Astrocyte of the spinal cord (primary cell): ENCODE measurements around the gene GPHN.

ENCODE experiments used
- DNase-seq: peaks from one replicate; pipeline ENCODE4 v3.0.0; 2011; ENCODE audit warnings: low read depth, low spot score
- H3K4me3 ChIP-seq: 2 replicates; pipeline ENCODE4 v1.5.1; 2011; ENCODE audit warnings: low read depth, mild to moderate bottlenecking, low read length, moderate library complexity
- CTCF ChIP-seq: IDR thresholded peaks from 2 replicates; pipeline ENCODE4 v1.5.1; 2012; ENCODE audit warnings: low read depth, mild to moderate bottlenecking, low read length, inconsistent platforms
- in situ Hi-C: cut with HindIII; loops from 2 replicates; pipeline ENCODE4 v1.10.0; 2017; ENCODE audit warnings: low sequenced_read_pairs

The GPHN gene

DNA sequence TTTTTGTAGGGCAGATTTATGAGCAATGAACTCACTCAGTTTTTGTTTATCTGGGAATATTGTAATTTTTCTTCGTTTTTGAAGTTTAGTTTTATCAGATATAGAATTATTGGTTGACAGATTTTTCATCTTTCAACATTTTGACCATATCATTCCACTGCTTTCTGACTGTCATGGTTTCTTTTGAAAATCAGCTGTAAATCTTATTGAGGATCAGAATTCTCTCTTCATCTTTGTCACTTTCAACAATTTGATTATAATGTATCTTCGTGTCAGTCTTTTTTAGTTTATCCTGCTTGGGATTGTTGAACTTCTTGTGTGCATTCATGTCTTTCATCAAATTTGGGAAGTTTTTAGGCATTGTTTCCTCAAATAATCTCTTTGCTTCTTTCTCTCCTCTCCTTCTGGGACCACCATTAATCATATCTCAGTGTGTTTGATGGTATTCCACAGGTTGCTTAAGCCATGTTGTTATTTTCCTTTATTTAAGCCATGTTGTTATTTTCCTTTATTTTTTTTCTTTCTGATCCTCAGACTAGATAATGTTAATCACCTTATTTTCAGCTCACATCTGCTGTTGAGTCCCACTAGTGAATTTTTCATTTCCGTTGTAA, 451.6 kb downstream of the GPHN start:
- in situ Hi-C loops = no loop called here
- no peak for DNase-seq
- TF ChIP-seq CTCF = no peak
- no peak overlapping the region for H3K4me3 ChIP-seq

DNA sequence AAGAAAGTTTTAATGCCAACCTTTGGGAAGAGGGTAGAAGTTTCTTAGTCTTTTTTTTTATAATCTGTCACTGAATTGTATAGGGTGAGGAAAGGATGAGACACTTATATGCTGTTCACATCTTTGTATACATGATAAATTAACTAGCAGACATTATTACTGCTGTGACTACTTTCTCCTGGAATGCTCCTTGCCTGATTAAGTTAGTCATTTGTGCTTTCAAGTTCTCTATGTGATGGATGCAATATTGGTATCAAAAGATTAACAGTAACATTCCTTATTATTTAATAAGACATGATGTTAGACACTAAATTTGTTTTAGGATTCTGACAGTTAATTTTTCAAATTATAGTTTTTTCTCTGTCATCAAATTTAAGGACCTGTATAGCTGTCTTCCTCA, 457.9 kb downstream of the GPHN start:
- H3K4me3 ChIP-seq = no peak overlapping the region
- no peak for TF ChIP-seq CTCF
- in situ Hi-C loops = no loop called here
- peak; percentile 1 for DNase-seq

- no peak for DNase-seq
- H3K4me3 ChIP-seq = no peak overlapping the region
- in situ Hi-C loops = no loop called here
- no peak for TF ChIP-seq CTCF
Observed at GRCh38 chr14:66972469-66972868, 464.5 kb downstream of the GPHN start.

- no peak for TF ChIP-seq CTCF
- H3K4me3 ChIP-seq = no peak overlapping the region
- in situ Hi-C loops = no loop called here
- DNase-seq = peak; percentile 7
Observed at GRCh38 chr14:66974397-66975025, 466.6 kb downstream of the GPHN start.

DNA sequence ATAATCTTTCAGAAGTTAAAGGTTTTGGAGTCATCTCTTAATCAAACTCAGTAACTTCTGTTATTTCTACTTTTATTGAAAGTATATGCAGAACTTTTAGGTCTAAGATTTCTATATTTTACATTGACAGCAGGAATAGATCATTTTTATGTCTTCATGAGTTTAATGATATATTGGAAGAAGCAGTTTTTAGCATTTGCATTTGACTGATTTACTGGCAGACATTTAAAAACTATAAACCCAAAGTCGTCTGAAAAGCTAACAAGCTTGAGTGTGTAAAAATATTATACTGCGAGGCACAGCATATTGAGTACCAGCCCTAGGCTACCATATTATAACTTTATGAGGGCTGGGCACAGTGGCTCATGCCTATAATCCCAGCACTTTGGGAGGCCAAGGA, 467.3 kb downstream of the GPHN start:
- in situ Hi-C loops = no loop called here
- DNase-seq = no peak
- TF ChIP-seq CTCF = no peak
- H3K4me3 ChIP-seq = no peak overlapping the region

GRCh38 chr14:66979101-66979974, 471.4 kb downstream of the GPHN start:
- DNase-seq = no peak
- TF ChIP-seq CTCF = no peak
- in situ Hi-C loops = no loop called here
- H3K4me3 ChIP-seq = no peak overlapping the region
